Caco-2 (cell line): Measurements from ENCODE around the gene CWF19L2. TPM values are rescaled to one million over a fixed set of nuclear protein-coding genes. Genes with fewer than 3 reads are reported as not detected.

ENCODE experiments used
- BruUV-seq: library from RNA; stranded (reverse); fragments of 400-500 nt; replicated peaks from 2 replicates; lab custom pipeline; 2021; lab: Mats Ljungman, UMichigan
- CTCF ChIA-PET: fragments of 300-600 bp; sonication (Branson Sonifier 250); formaldehyde crosslinking; loops from one replicate; lab custom pipeline; 2022; ENCODE audit warnings: antibody characterized with exemption; lab: Charles Lee
- POLR2A ChIA-PET: fragments of 300-600 bp; sonication (Branson Sonifier 250); formaldehyde crosslinking; loops from one replicate; lab custom pipeline; 2022; ENCODE audit warnings: antibody characterized with exemption; lab: Charles Lee
- DNase-seq, 2 experiments: peaks; one replicate each; pipeline versions ENCODE4 v3.0.0 to v3.0.0-alpha.2; 2020 to 2022
- H3K27me3 ChIP-seq: replicated peaks from 2 replicates; pipeline ENCODE4 v1.6.0; 2011; ENCODE audit warnings: low read length; ENCODE audit not compliant: control insufficient read depth, insufficient read depth
- H3K36me3 ChIP-seq: 2 replicates; pipeline ENCODE4 v1.5.1; 2011; ENCODE audit warnings: low read length; ENCODE audit not compliant: control insufficient read depth, insufficient read depth
- H3K4me1 ChIP-seq: fragments of 250-450 bp; sonication (Bioruptor Pico); 2 replicates; pipeline ENCODE4 v1.5.1; 2020; ENCODE audit warnings: mild to moderate bottlenecking
- H3K4me3 ChIP-seq: 2 replicates; pipeline ENCODE4 v1.5.1; 2011; ENCODE audit warnings: low read depth, mild to moderate bottlenecking, control low read depth, low read length
- H3K9me3 ChIP-seq: fragments of 250-450 bp; sonication (Bioruptor Pico); 2 replicates; pipeline ENCODE4 v1.5.1; 2020; ENCODE audit warnings: mild to moderate bottlenecking, moderate library complexity
- H3K27ac Mint-ChIP-seq: one replicate; pipeline ENCODE4 v1.8.0; 2022; ENCODE audit warnings: mixed read lengths; ENCODE audit not compliant: unreplicated experiment
- H3K27me3 Mint-ChIP-seq: one replicate; pipeline ENCODE4 v1.8.0; 2022; ENCODE audit warnings: mixed read lengths; ENCODE audit not compliant: insufficient read depth, unreplicated experiment
- H3K36me3 Mint-ChIP-seq: one replicate; pipeline ENCODE4 v1.8.0; 2022; ENCODE audit warnings: mild to moderate bottlenecking, mixed read lengths; ENCODE audit not compliant: insufficient read depth, unreplicated experiment
- H3K4me1 Mint-ChIP-seq: one replicate; pipeline ENCODE4 v1.8.0; 2022; ENCODE audit warnings: low read depth, mixed read lengths; ENCODE audit not compliant: unreplicated experiment
- H3K4me3 Mint-ChIP-seq: one replicate; pipeline ENCODE4 v1.8.0; 2022; ENCODE audit warnings: mild to moderate bottlenecking, moderate library complexity, mixed read lengths; ENCODE audit not compliant: unreplicated experiment
- H3K9me3 Mint-ChIP-seq: one replicate; pipeline ENCODE4 v1.8.0; 2022; ENCODE audit warnings: mixed read lengths; ENCODE audit not compliant: unreplicated experiment
- intact Hi-C: fragments of 100-400 bp; cut with micrococcal nuclease; formaldehyde crosslinking; loops from one replicate; pipeline ENCODE4 v1.10.0; 2022; ENCODE audit not compliant: unreplicated experiment
- total RNA-seq: library from RNA; stranded (reverse); gene quantifications from 2 replicates; pipeline ENCODE4 v1.2.3, GENCODE V29; 2022
- TF ChIP-seq, protein P1 (sequence below), 2 experiments: fragments of 200-600 bp in 1 of 2; IDR thresholded peaks; 1 replicate in 1 of 2; 2 replicates in 1 of 2; pipeline versions ENCODE4 v1.5.1 to v1.8.0; 2011 to 2022; ENCODE audit warnings: antibody characterized with exemption in 1 of 2, control low read depth in 1 of 2, inconsistent platforms in 1 of 2, low read depth in 1 of 2, low read length in 1 of 2, mild to moderate bottlenecking in 1 of 2, moderate library complexity in 1 of 2; ENCODE audit not compliant: insufficient read depth in 1 of 2, severe bottlenecking in 1 of 2, unreplicated experiment in 1 of 2

Gene CWF19L2
- total RNA-seq, 1 experiment from 2014 or later, result 24.1 TPM

GRCh38 chr11:107372439-107372838 lies 85.2 kb downstream of the CWF19L2 start:
- CTCF ChIA-PET, result no interaction called here
- H3K9me3 ChIP-seq, result no peaks in the 10 kb centered on the region
- no peaks in the 10 kb centered on the region for H3K27me3 Mint-ChIP-seq
- POLR2A ChIA-PET, result no interaction called here
- H3K36me3 Mint-ChIP-seq, result peaks cover 5% of the 10 kb centered on the region
- TF ChIP-seq, protein P1, sequence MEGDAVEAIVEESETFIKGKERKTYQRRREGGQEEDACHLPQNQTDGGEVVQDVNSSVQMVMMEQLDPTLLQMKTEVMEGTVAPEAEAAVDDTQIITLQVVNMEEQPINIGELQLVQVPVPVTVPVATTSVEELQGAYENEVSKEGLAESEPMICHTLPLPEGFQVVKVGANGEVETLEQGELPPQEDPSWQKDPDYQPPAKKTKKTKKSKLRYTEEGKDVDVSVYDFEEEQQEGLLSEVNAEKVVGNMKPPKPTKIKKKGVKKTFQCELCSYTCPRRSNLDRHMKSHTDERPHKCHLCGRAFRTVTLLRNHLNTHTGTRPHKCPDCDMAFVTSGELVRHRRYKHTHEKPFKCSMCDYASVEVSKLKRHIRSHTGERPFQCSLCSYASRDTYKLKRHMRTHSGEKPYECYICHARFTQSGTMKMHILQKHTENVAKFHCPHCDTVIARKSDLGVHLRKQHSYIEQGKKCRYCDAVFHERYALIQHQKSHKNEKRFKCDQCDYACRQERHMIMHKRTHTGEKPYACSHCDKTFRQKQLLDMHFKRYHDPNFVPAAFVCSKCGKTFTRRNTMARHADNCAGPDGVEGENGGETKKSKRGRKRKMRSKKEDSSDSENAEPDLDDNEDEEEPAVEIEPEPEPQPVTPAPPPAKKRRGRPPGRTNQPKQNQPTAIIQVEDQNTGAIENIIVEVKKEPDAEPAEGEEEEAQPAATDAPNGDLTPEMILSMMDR (IDR thresholded peaks at IDR 0.05; ENCODE audit: insufficient read depth in 1 of 2, low read depth in 1 of 2, low read length in 1 of 2, severe bottlenecking in 1 of 2, unreplicated experiment in 1 of 2), result no peak
- H3K4me3 ChIP-seq, result no peak overlapping the region
- BruUV-seq, result no TSS peak
- H3K4me1 Mint-ChIP-seq, result peaks cover 10% of the 10 kb centered on the region
- H3K36me3 ChIP-seq, result no peaks in the 10 kb centered on the region
- H3K9me3 Mint-ChIP-seq, result peaks cover 20% of the 10 kb centered on the region
- DNase-seq, result no peak
- no peak overlapping the region for H3K27ac Mint-ChIP-seq
- intact Hi-C loops, result no loop called here
- H3K27me3 ChIP-seq, result no peaks in the 10 kb centered on the region
- H3K4me1 ChIP-seq, result no peaks in the 10 kb centered on the region; the same call in 1 of the 2 replicates
- H3K4me3 Mint-ChIP-seq, result peak overlapping the region; percentile 20

- POLR2A ChIA-PET, result no interaction called here
- no peak overlapping the region for H3K4me3 ChIP-seq
- no TSS peak for BruUV-seq
- peaks cover 20% of the 10 kb centered on the region for H3K9me3 Mint-ChIP-seq
- TF ChIP-seq, protein P1 (IDR thresholded peaks at IDR 0.05; ENCODE audit: insufficient read depth in 1 of 2, low read depth in 1 of 2, low read length in 1 of 2, severe bottlenecking in 1 of 2, unreplicated experiment in 1 of 2), result no peak
- H3K27me3 Mint-ChIP-seq, result no peaks in the 10 kb centered on the region
- H3K36me3 Mint-ChIP-seq, result peaks cover 5% of the 10 kb centered on the region
- no peaks in the 10 kb centered on the region for H3K36me3 ChIP-seq
- peaks cover 10% of the 10 kb centered on the region for H3K4me1 Mint-ChIP-seq
- no peak for DNase-seq
- CTCF ChIA-PET, result no interaction called here
- H3K9me3 ChIP-seq, result no peaks in the 10 kb centered on the region
- H3K27ac Mint-ChIP-seq, result no peak overlapping the region
- H3K4me1 ChIP-seq, result no peaks in the 10 kb centered on the region; the same call in 1 of the 2 replicates
- no peak overlapping the region for H3K4me3 Mint-ChIP-seq
- intact Hi-C loops, result no loop called here
- H3K27me3 ChIP-seq, result no peaks in the 10 kb centered on the region
Observed at GRCh38 chr11:107370390-107370789, 87.2 kb downstream of the CWF19L2 start.

- no peaks in the 10 kb centered on the region for H3K4me1 Mint-ChIP-seq
- no peaks in the 10 kb centered on the region for H3K9me3 ChIP-seq
- no peak for DNase-seq
- no peak overlapping the region for H3K27ac Mint-ChIP-seq
- H3K27me3 ChIP-seq, result no peaks in the 10 kb centered on the region
- CTCF ChIA-PET, result no interaction called here
- H3K27me3 Mint-ChIP-seq, result no peaks in the 10 kb centered on the region
- H3K4me3 ChIP-seq, result no peak overlapping the region
- H3K36me3 Mint-ChIP-seq, result peaks cover 12% of the 10 kb centered on the region
- H3K4me1 ChIP-seq, result no peaks in the 10 kb centered on the region
- peaks cover 11% of the 10 kb centered on the region for H3K9me3 Mint-ChIP-seq
- H3K4me3 Mint-ChIP-seq, result no peak overlapping the region
- intact Hi-C loops, result no loop called here
- no TSS peak for BruUV-seq
- POLR2A ChIA-PET, result no interaction called here
- TF ChIP-seq, protein P1 (IDR thresholded peaks at IDR 0.05; ENCODE audit: insufficient read depth in 1 of 2, low read depth in 1 of 2, low read length in 1 of 2, severe bottlenecking in 1 of 2, unreplicated experiment in 1 of 2), result no peak
- H3K36me3 ChIP-seq, result 0 out of 2 replicates have a peak, but pooled peaks cover 2% of the 10 kb centered on the region
Observed at GRCh38 chr11:107359701-107360100, 97.9 kb downstream of the CWF19L2 start.
